ENCODE data around the gene SBF2.
"Not testable (repeated sequence)": the region's sequence is repeated elsewhere in the genome, so short reads cannot be mapped to it uniquely, and the experiment has no call there.

Gene SBF2

DNA sequence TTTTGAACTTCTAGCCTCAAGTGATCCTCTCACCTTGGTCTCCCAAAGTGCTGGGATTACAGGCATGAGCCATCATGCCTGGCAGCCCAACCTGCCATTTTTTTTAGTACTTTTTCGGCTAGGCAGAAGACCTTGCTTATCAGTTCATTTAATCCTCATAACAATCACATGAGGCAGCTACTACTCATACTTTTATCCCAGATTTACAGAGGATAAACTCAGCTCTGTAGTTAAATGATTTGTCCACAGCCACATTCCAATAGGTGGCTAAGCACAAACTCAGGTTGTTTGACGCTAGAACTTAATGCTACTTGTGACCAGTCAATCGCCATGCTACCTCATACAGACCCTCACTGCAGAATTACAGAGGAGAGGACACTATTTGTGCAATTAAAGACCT is 28.1 kb downstream of the SBF2 start:
- no peaks in the 10 kb centered on the region for H3K4me1 ChIP-seq (ENCODE audit: low read depth, poor library complexity, severe bottlenecking)
- no peaks in the 10 kb centered on the region for H4K20me1 ChIP-seq (ENCODE audit: insufficient read depth)
- no peaks in the 10 kb centered on the region for H3K27me3 ChIP-seq (ENCODE audit: insufficient read depth, low read depth)
- no peak overlapping the region for H3K4me2 ChIP-seq
- no peaks in the 10 kb centered on the region for H3K79me2 ChIP-seq (ENCODE audit: insufficient read depth, low read depth)
- no peak overlapping the region for H3K4me3 ChIP-seq (IDR thresholded peaks at IDR 0.05; ENCODE audit: insufficient read depth, low read depth, low read length)
- TF ChIP-seq, protein P1, sequence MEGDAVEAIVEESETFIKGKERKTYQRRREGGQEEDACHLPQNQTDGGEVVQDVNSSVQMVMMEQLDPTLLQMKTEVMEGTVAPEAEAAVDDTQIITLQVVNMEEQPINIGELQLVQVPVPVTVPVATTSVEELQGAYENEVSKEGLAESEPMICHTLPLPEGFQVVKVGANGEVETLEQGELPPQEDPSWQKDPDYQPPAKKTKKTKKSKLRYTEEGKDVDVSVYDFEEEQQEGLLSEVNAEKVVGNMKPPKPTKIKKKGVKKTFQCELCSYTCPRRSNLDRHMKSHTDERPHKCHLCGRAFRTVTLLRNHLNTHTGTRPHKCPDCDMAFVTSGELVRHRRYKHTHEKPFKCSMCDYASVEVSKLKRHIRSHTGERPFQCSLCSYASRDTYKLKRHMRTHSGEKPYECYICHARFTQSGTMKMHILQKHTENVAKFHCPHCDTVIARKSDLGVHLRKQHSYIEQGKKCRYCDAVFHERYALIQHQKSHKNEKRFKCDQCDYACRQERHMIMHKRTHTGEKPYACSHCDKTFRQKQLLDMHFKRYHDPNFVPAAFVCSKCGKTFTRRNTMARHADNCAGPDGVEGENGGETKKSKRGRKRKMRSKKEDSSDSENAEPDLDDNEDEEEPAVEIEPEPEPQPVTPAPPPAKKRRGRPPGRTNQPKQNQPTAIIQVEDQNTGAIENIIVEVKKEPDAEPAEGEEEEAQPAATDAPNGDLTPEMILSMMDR (conservative IDR thresholded peaks at IDR 0.05; ENCODE audit: low read depth, low read length), result no peak
- no peak overlapping the region for H2AFZ ChIP-seq (ENCODE audit: low read depth)
- H3K27ac ChIP-seq, result no peak overlapping the region
- H3K9ac ChIP-seq, result no peak overlapping the region
- no peaks in the 10 kb centered on the region for H3K36me3 ChIP-seq (ENCODE audit: insufficient read depth)

DNA sequence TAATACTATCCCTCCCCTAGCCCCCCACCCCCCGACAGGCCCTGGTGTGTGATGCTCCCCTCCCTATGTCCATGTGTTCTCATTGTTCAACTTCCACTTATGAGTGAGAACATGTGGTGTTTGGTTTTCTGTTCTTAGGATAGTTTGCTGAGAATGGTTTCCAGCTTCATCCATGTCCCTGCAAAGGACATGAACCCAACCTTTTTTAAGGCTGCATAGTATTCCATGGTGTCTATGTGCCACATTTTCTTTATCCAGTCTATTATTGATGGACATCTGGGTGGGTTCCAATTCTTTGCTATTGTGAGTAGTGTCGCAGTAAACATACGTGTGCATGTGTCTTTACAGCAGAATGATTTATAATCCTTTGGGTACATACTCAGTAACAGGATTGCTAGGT is 29.3 kb downstream of the SBF2 start:
- not testable (repeated sequence) for H3K27me3 ChIP-seq (ENCODE audit: insufficient read depth, low read depth); H3K27ac ChIP-seq; H3K9ac ChIP-seq; H3K79me2 ChIP-seq (ENCODE audit: insufficient read depth, low read depth); H4K20me1 ChIP-seq (ENCODE audit: insufficient read depth); H2AFZ ChIP-seq (ENCODE audit: low read depth); H3K4me3 ChIP-seq (IDR thresholded peaks at IDR 0.05; ENCODE audit: insufficient read depth, low read depth, low read length); H3K4me2 ChIP-seq; H3K4me1 ChIP-seq (ENCODE audit: low read depth, poor library complexity, severe bottlenecking); H3K36me3 ChIP-seq (ENCODE audit: insufficient read depth)

DNA sequence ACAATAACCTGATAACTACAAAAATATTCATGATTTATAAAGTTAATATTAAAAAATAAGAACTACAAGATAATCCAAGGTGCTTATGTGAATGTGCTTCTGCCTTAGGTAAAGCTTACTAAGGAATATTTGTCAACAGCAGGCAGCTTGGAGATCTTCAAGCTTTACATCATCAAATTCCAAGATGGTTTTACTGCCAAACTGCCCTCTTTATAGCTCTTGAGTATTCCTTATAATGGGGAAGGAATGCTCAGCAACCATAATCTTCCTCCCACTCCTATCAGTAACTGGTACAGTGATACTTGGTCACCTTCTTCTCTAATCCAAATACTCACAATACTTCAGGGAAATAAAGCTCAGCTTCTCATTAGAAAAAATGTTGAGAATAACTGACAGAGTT is 30.1 kb downstream of the SBF2 start:
- no peaks in the 10 kb centered on the region for H4K20me1 ChIP-seq (ENCODE audit: insufficient read depth)
- TF ChIP-seq, protein P1 (conservative IDR thresholded peaks at IDR 0.05; ENCODE audit: low read depth, low read length), result no peak
- no peaks in the 10 kb centered on the region for H3K79me2 ChIP-seq (ENCODE audit: insufficient read depth, low read depth)
- H3K4me2 ChIP-seq, result no peak overlapping the region
- no peak overlapping the region for H2AFZ ChIP-seq (ENCODE audit: low read depth)
- H3K36me3 ChIP-seq (ENCODE audit: insufficient read depth), result no peaks in the 10 kb centered on the region
- no peak overlapping the region for H3K27ac ChIP-seq
- H3K4me1 ChIP-seq (ENCODE audit: low read depth, poor library complexity, severe bottlenecking), result no peaks in the 10 kb centered on the region
- no peak overlapping the region for H3K9ac ChIP-seq
- H3K27me3 ChIP-seq (ENCODE audit: insufficient read depth, low read depth), result no peaks in the 10 kb centered on the region
- no peak overlapping the region for H3K4me3 ChIP-seq (IDR thresholded peaks at IDR 0.05; ENCODE audit: insufficient read depth, low read depth, low read length)

DNA sequence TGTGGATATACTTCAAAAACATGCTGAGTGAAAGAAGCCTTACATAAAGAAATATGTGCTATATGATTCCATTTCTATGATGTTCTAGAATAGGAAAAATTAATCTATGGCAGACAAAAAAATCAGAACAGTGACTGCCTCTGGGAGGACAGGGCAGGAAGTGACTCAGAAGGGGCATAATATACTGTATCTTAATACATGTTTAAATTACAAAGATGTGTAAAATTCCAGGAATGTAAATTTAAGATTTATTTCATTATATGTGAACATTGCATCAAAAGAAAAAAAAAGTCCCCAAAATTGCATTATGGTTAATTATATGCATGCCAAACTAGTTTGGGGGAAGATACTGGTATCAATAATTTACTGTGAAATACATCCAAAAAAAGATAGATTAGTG is 32.2 kb downstream of the SBF2 start:
- Histone ChIP-seq H3K27me3 (ENCODE audit: insufficient read depth, low read depth) (no peaks in the 10 kb centered on the region), H3K4me3 (IDR thresholded peaks at IDR 0.05; ENCODE audit: insufficient read depth, low read depth, low read length) (no peak overlapping the region), H3K9ac (no peak overlapping the region), H3K27ac (no peak overlapping the region), H3K36me3 (ENCODE audit: insufficient read depth) (no peaks in the 10 kb centered on the region), H3K4me1 (ENCODE audit: low read depth, poor library complexity, severe bottlenecking) (peaks cover 4% of the 10 kb centered on the region), H2AFZ (ENCODE audit: low read depth) (no peak overlapping the region), H3K79me2 (ENCODE audit: insufficient read depth, low read depth) (no peaks in the 10 kb centered on the region), H3K4me2 (no peak overlapping the region), H4K20me1 (ENCODE audit: insufficient read depth) (no peaks in the 10 kb centered on the region)
- TF ChIP-seq, protein P1 (conservative IDR thresholded peaks at IDR 0.05; ENCODE audit: low read depth, low read length), result no peak

GRCh38 chr11:10257478-10257877 is 36.5 kb downstream of the SBF2 start:
- Histone ChIP-seq H3K79me2 (ENCODE audit: insufficient read depth, low read depth) (no peaks in the 10 kb centered on the region), H3K36me3 (ENCODE audit: insufficient read depth) (no peaks in the 10 kb centered on the region), H2AFZ (ENCODE audit: low read depth) (no peak overlapping the region), H3K27me3 (ENCODE audit: insufficient read depth, low read depth) (no peaks in the 10 kb centered on the region), H3K27ac (no peak overlapping the region), H3K4me1 (ENCODE audit: low read depth, poor library complexity, severe bottlenecking) (peaks cover 4% of the 10 kb centered on the region), H4K20me1 (ENCODE audit: insufficient read depth) (no peaks in the 10 kb centered on the region), H3K9ac (no peak overlapping the region), H3K4me3 (IDR thresholded peaks at IDR 0.05; ENCODE audit: insufficient read depth, low read depth, low read length) (no peak overlapping the region), H3K4me2 (no peak overlapping the region)
- TF ChIP-seq, protein P1 (conservative IDR thresholded peaks at IDR 0.05; ENCODE audit: low read depth, low read length), result no peak

Data from KMS-11 (cell line).